HepG2 (cell line): Measurements from ENCODE around the gene SDHAF1. TPM values are rescaled to one million over a fixed set of nuclear protein-coding genes. Genes with fewer than 3 reads are reported as not detected.

ENCODE experiments used
- AFF4 ChIP-seq: sonication (generic); formaldehyde crosslinking; IDR thresholded peaks from 2 replicates; pipeline ENCODE4 v1.4.0; 2020; ENCODE audit warnings: missing genetic modification reagents
- AKNA ChIP-seq: sonication (generic); formaldehyde crosslinking; IDR thresholded peaks from 2 replicates; pipeline ENCODE4 v1.4.0; 2020; ENCODE audit warnings: missing genetic modification reagents, borderline replicate concordance
- ARID2 ChIP-seq: sonication (generic); formaldehyde crosslinking; IDR thresholded peaks from 2 replicates; pipeline ENCODE4 v1.8.1; 2022; ENCODE audit warnings: mild to moderate bottlenecking, missing genetic modification reagents, borderline replicate concordance
- ARID4A ChIP-seq: sonication (generic); formaldehyde crosslinking; IDR thresholded peaks from 2 replicates; pipeline ENCODE4 v1.5.0; 2020; ENCODE audit warnings: mild to moderate bottlenecking, missing genetic modification reagents, borderline replicate concordance
- CBX2 ChIP-seq, 2 experiments: fragments of 200-600 bp in 1 of 2; sonication (generic); formaldehyde crosslinking in 1 of 2; IDR thresholded peaks; 2 replicates each; pipeline versions ENCODE4 v1.7.0 to v1.8.1; 2018 to 2022; ENCODE audit warnings: low read depth in 2 of 2, low read length in 1 of 2, mild to moderate bottlenecking in 1 of 2, missing genetic modification reagents in 1 of 2
- CBX5 ChIP-seq: sonication (generic); formaldehyde crosslinking; IDR thresholded peaks from 2 replicates; pipeline ENCODE4 v1.4.0; 2020; ENCODE audit warnings: missing genetic modification reagents, borderline replicate concordance
- FIP1L1 ChIP-seq: fragments of 200-400 bp; formaldehyde crosslinking; IDR thresholded peaks from 2 replicates; pipeline ENCODE4 v1.6.1; 2018; ENCODE audit warnings: low read depth, mild to moderate bottlenecking, low read length, moderate library complexity, borderline replicate concordance; ENCODE audit not compliant: insufficient read depth
- KLF15 ChIP-seq: sonication (generic); formaldehyde crosslinking; IDR thresholded peaks from 2 replicates; pipeline ENCODE4 v1.8.1; 2023; ENCODE audit warnings: borderline replicate concordance, mild to moderate bottlenecking, inconsistent platforms, missing genetic modification reagents, mixed read lengths
- MATR3 ChIP-seq: sonication (generic); formaldehyde crosslinking; IDR thresholded peaks from 2 replicates; pipeline ENCODE4 v1.4.0; 2020; ENCODE audit warnings: missing genetic modification reagents
- POLR2G ChIP-seq: fragments of 200-400 bp; formaldehyde crosslinking; IDR thresholded peaks from 2 replicates; pipeline ENCODE4 v1.6.1; 2018; ENCODE audit warnings: mild to moderate bottlenecking, low read depth, low read length, moderate library complexity
- ZNF256 ChIP-seq: sonication (generic); formaldehyde crosslinking; conservative IDR thresholded peaks from 2 replicates; pipeline ENCODE4 v1.4.0; 2020; ENCODE audit warnings: missing genetic modification reagents
- ZNF33B ChIP-seq: sonication (generic); formaldehyde crosslinking; IDR thresholded peaks from 2 replicates; pipeline ENCODE4 v1.5.1; 2020; ENCODE audit warnings: mild to moderate bottlenecking, missing genetic modification reagents
- ZNF572 ChIP-seq: sonication (generic); formaldehyde crosslinking; IDR thresholded peaks from 2 replicates; pipeline ENCODE4 v1.5.1; 2020; ENCODE audit warnings: mild to moderate bottlenecking, missing genetic modification reagents
- ZNF761 ChIP-seq: sonication (generic); formaldehyde crosslinking; conservative IDR thresholded peaks from 2 replicates; pipeline ENCODE4 v1.4.0; 2020; ENCODE audit warnings: mild to moderate bottlenecking, missing genetic modification reagents
- ZNF776 ChIP-seq: sonication (generic); formaldehyde crosslinking; IDR thresholded peaks from 2 replicates; pipeline ENCODE4 v1.4.0; 2020; ENCODE audit warnings: mild to moderate bottlenecking, missing genetic modification reagents
- polyA plus RNA-seq, 8 experiments: library from polyadenylated mRNA; depleted of rRNA in 3 of 8; stranded (reverse) in 7 of 8; unstranded in 1 of 8; fragments of >200 nt; fragmentation: Illumina TruSeq in 4 of 8; extraction: Trizol in 4 of 8; gene quantifications; 2 replicates each; pipeline versions ENCODE4 v1.2.1 to v1.2.3, GENCODE V29; 2011 to 2016; ENCODE audit warnings: low read depth in 4 of 8, missing spikeins in 1 of 8, mixed read lengths in 1 of 8; ENCODE audit not compliant: insufficient read depth in 1 of 8
- total RNA-seq, 5 experiments: library from RNA; depleted of rRNA; stranded (reverse); fragments of >200 nt; fragmentation: Illumina TruSeq; extraction: Trizol; gene quantifications; 2 replicates each; pipeline ENCODE4 v1.2.3, GENCODE V29; 2016; ENCODE audit warnings: low read depth in 1 of 5

SDHAF1 gene
- total and polyA plus RNA-seq, 2 of the 13 experiments (the other 11 are each of a cell fraction or from before 2014, with no cell fraction given) = 17.8 to 22.8 TPM

DNA sequence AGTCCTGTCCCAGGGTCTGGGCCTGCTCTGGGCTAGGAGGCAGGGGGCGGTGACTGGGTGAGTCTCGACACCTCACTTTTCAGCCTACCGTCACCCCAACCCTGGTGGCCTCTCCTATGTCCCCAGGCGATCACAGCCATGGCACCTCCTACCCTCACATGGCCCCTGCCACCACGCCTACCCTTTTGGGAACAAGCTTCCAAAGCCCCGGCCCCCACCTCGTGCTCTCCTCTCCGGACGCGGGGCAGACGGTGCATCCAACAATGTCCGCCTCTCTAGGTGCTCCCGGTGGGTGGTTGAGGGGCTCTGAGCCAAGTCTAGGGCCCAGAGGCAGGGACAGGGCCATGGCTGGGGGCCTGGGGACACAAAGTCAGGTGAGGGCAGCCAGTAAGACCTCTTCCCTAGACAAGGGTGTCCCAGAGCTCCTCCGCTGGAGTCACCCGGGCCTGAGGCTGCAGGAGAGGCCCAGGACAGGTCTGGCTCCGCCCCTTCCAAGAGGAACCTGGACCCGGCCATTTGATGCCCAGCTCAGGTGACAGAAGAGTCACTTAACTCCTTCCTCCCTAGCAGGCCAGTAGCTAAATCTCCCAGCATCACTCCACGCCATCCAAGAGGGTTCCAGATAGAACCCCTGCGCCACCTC lies 13.5 kb downstream of the SDHAF1 start, which contains the start of gene SYNE4 (continued):
- TF ChIP-seq ARID4A (CRISPR knock-in tag) (peak; percentile 80; the same call in 1 of the 2 replicates), FIP1L1 (peak; percentile 58; the same call in 1 of the 2 replicates), CBX2 (IDR thresholded peaks at IDR 0.05; ENCODE audit: low read depth, low read length) (no peak), CBX2 (CRISPR knock-in tag; IDR thresholded peaks at IDR 0.05; ENCODE audit: low read depth) (no peak), MATR3 (CRISPR knock-in tag) (no peak), KLF15 (no peak), ZNF776 (CRISPR knock-in tag) (peak; percentile 91), ZNF33B (CRISPR knock-in tag) (no peak), CBX5 (CRISPR knock-in tag) (no peak), AFF4 (CRISPR knock-in tag) (no peak), ZNF761 (CRISPR knock-in tag) (peak; percentile 71; the same call in 1 of the 2 replicates), AKNA (CRISPR knock-in tag) (no peak), ARID2 (CRISPR knock-in tag) (no peak), ZNF256 (0 out of 2 replicates have a peak, but pooled peaks have one; percentile 47), ZNF572 (CRISPR knock-in tag) (peak; percentile 23; the same call in 1 of the 2 replicates), POLR2G (peak; percentile 85)
